HUDEP-2 (cell line): Measurements from ENCODE around the gene ITFG1.

Experiments
- DNase-seq, 76 experiments: peaks; one replicate each; lab custom pipeline; 2025; ENCODE audit not compliant: unreplicated experiment in 76 of 76; lab: John Stamatoyannopoulos, UW

The ITFG1 gene

DNA sequence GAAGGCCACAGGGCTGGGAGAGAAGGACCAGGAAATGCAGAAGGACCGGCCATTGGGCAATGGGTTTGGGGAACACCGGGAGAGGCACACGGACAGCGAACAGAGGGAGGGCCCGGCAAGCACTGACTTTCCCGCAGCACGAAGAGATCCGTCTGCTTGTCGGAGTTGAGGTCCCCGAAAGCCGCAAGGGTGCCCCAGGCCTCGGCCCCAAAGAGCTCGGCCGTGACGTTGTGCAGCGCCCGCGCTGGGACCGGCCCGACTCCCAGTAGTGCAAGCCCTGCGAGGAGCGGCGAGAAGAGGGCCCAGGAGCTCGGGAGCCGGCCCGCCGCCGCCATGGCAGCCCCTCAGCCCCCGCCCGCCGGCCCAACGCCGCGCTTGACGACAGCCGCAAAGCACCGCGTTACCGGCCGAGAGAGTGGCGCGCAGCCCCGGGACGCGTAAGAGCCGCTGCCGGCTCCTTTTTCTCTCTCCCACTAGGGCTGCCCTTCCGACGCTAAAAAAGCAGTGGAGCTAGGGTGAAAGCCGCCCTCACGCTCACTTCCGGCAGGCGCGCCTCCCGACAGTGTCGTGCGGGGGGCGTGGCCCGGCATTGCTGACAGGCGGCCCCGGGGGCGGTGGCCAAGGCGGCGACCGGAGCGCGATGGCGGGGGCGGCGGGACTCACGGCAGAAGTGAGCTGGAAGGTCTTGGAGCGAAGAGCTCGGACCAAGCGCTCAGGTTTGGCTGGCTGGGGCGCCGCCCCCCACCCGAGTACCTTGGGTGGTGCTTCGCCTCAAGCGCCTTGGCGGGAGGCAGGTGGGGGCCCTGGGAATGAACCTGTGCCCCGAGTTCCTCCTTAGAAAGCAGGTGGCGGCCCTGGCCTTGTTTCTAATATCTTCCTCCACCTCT lies at the start of gene ITFG1, which contains the start of gene PHKB:
Gene ITFG1, minus strand, starts transcription at position 353 of the 887 bp plus-strand sequence. Its CDS starts 18 bp downstream, at position 335.
Gene PHKB, plus strand, starts transcription at position 621 of the 887 bp plus-strand sequence. Its CDS starts 20 bp downstream, at position 641.
- DNase-seq, result peak in 75 of 76 experiments; percentile 23 to 93 (median 82)

DNA sequence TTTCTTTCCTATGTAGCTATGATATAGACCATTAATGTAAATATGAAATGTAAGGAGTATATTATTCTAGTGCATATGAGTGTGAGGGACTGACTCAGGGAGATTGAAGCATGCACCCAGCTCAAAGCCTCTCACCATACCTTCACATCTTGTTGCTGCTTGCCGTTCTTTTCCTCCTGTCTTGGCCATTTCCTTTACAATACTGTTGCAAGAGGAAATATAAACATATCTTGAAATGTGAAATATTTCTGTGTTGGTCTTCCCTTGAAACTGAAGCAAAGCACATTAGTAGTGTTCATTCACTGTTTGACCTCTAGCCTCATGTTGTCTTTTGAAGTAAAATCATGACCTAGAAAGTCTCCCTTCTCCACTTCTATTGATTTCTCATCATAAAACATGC lies 46.8 kb upstream of the ITFG1 start:
- no peak for DNase-seq

DNA sequence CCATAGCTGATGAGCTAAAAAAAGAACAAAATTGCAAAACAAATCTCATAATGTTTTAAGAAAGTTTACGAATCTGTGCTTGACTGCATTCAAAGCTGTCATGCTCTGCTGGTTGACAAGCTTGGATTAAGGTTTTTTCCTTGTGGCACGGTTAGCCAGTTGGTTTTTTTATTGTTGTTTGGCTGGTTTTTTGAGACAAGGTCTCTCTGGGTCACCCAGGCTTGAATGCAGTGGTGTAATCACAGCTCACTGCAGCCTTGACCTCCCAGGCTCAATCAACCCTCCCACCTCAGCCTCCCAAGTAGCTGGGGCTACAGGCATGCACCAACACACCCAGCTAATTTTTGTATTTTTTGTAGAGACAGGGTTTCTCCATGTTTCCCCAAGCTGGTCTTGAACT lies 45.9 kb upstream of the ITFG1 start:
- DNase-seq, result no peak

DNA sequence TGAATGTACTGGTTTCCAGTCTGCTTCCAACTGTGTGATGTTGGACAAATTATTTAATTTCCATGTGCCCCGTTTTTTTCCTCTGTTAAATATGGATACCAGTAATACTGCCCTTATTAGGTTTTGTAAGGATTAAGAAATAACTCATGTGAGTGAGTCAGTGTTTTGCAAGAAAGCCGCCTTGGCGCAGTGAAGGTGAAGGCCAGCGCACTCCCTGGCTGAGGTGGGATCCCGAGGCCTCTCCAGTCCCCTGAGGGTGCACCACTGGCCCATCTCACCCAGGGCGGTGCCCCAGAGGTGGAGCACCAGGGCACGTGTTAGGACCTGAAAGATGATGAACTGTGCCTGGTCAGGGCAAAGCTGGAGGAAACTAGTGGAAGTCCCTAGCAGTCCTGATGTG lies 43.7 kb upstream of the ITFG1 start:
- DNase-seq, result no peak

DNA sequence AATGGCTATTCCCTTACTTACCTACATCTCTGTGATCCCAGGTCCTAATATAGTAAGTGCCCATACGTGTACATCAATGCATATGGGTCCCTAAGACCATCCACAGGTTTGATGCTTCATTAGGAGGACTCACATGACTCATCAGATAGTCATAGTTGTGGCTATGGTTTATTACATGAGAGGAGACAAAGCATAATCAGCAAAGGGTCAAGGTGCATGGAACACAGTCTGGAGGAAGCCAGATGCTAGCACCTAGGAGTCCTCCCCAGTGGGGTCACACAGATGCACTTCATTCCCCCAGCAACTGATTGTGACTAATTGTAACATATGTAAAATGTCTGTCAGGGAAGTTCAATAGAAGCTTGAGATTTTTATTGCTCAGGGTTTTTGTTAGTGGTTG lies 43.1 kb upstream of the ITFG1 start:
- DNase-seq, result no peak

DNA sequence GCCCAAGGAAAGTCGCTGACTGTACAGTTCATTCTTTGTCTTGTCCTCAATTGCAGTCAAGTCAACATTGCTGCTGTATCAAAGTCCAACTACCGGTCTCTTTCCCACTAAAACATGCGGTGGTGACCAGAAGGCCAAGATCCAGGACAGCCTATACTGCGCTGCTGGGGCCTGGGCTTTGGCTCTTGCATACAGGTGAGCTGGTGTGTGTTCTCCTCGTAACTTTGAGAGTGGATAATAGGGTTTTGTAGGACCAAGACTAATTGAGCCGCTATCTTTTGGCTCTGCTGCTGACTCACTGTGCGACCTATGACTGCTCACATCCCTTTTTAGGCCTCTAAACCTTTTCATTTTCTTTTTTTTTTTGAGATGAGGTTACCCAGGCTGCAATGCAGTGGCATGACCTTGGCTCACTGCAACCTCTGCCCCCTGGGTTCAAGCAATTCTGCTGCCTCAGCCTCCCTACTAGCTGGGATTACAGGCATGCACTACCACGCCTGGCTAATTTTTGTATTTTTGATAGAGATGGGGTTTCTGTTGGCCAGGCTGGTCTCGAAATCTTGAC lies 38.9 kb upstream of the ITFG1 start:
- no peak for DNase-seq

DNA sequence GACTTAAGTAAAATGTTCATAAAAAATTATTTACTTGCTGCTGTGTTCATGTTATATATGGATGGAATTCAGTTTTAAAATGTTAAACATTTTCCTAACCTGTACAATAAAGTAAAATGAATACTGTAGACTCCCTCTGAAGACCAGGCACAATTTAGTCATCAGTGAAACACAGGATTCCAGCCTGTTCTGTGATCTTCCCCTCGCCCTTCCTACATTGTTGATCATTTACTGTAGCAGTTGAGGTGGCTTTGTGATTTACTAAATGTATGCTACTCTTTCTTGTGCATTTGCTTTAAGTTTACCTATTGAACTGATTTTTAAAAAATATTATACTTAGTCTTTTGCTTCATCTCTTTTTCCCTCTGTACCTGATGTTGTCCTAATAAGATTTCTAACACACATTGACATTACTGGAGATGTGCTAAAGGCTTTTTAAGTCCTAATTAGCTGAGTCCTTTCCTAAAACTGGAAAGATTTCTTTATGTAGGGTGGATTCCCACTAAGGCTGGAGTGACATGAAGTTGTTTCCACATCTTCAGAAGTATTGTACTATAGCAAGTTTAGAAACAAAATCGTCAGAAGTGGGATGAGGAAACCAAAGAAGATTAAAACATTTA lies 38.3 kb upstream of the ITFG1 start:
- DNase-seq, result no peak

DNA sequence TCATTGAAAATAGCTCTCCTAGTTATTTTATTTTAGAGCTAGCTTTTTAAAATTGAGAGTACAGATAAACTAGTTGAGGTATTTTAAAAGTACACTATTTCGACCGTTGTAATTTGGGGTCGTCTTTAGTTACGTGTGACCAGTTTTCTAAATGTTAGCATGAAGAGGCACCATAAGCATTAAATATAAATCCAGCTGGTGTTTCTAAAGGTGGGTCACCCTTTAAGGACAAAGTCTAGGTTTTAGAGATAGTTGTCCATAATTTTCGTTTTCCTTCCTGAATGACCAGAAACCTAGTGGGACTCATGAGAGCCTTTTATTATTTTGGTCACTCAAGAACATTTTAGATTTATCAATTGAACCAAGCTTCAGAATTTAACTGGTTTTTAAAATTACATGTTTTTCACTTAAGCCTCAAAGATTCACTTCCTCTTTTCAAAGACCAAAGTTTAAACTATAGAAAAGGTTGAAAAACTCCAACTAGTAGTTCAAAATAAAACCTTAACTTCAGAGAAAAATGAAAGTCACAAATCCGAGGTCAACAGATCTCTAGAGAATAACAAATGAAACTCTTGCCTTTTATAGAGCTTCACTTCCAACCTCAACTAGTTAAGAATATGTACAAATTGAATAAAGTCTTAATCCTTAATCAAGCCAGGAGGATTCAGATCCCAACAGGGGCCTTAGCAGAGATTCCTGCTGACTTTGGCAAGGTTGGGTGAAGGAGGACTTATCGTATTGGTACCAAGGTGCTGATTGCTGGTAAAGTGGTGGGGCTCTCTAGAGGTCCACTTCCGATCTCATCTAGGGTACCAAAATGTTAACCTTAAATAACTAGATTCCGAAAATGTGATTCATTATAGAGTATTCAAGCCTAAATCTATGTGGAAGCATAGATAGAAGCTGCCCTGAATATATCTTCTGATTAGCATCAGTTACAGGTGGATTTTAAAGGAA lies 32.8 kb upstream of the ITFG1 start:
- DNase-seq, result no peak

DNA sequence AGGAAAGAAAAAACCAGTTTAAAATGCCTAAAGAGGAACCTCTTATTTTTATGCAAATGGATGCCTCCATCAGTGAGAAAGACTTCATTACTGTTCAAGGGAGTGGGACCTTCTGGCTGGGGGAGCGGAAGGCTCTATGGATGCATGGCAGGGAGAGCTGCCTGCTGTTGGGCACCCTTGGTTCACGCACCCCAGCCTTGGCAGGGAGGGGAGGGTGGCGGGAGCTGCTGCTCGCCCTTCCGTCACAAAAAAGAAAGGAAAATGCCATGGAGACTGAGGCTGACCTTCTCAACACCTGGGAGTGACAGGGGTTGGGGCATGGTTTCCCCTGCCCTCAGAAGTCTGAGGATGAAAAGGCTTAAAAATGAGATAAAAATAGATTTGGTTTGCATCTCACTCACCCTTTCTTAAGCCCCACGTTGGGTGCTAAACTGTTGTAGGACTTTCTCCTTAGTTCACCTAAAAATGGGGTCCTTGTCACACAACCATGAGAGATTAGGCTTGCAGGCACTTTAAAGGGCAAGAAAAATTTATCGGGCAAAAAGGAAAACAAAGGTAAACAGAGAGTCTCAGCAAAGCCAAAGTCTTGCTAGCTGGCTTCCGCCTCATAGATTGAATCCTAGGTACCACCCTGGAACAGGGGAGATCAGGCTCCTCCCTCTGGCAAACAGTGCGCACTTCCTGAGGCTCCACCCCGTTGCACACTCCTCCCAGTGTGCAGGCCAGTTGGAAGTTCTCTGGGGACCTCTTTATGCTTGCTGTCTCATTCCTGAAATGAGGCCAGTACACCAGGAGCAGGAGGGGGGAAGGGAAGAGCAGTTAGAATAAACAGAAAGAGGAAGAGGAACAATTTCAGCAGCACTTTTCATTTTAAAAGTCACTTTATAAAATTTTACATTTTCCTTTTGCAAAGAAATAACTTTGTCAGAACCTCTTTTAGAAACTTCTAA lies 31.8 kb upstream of the ITFG1 start:
- peak in 5 of 76 experiments; percentile 4 to 32 (median 10) for DNase-seq

DNA sequence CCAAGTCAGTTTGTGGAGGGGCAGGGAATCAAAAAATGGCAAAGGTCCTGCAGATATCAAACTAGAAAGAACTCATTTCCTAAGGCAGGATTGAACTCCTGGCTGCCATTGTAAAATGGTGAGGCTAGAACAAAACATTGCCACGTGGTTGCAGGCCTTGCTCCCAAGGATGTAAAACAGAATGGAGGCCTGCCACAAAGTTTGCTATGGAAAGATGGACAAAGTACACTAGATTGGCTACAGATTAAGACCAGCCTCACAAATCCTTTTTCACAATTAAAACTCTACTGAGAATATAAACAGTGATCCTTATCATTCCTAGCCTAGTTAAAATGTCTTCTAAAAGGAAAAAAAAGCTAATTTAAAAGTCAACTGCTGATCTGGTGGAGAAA lies 31.2 kb upstream of the ITFG1 start:
- no peak for DNase-seq

DNA sequence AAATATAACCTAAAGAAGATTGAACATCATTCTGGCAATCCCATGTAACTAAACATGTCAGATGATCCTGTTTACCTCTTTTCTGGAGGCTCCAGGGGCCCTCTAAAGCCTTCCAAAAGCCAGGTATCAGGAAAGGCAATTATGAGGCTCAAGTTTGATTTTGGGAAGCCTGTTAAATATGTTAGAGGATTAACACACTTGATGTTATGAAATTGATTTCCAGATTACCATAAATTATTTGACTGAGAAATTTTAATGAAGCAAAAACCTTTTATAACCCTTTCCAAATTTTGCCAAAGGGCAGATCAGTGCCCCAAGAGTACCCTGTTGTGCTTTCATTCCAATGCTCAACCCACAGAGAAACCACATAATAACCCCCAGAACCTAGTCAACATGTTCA lies 29.6 kb upstream of the ITFG1 start:
- no peak for DNase-seq

DNA sequence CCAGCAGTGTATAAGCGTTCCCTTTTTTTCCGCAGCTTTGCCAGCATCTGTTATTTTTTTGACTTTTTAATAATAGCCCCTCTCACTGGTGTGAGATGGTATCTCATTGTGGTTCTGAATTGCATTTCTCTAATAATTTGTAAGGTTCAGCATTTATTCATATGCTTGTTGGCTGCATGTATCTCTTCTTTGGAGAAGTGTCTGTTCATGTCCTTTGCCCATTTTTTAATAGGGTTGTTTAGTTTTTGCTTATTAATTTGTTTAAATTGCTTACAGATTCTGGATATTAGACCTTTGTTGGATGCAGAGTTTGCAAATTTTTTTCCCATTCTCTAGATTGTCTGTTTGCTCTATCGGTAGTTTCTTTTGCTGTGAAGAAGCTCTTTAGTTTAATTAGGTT lies 27.2 kb upstream of the ITFG1 start:
- no peak for DNase-seq

DNA sequence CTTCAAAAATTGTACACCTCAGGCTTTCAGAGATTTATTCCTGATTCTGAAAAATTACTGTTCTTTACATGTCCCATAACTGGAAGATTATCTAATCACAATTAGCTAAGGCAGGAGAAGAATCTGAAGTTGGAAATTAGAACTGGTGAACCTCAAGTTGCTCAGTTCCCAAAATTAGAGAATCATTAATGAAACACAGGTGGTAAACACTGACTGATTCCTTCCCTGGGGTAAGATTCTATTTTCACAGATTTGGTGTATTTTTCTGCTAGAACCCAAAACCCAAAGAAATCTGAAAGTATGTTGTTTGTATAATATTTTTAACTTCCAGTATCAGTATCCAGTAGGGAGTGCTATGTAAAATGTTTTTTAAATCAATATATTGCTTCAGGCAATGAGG lies 26.0 kb upstream of the ITFG1 start:
- no peak for DNase-seq

DNA sequence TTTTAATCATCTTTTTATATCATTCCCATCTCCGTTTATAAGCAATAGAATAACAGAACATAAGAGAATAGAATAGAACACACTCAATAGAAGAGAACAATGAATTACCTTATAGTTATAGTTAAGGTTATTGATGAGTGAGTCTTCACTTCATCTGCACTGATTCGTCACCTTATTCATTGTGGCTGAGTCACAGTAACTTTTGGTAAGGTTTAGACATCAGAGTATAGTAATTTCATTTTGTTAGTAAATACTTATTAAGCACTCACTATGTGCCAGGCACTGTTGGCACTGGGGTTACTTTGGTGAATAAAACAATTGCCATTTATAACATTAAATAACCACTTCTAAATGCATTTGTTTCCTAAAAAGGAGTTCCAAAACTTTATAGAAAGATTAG lies 22.8 kb upstream of the ITFG1 start:
- no peak for DNase-seq

DNA sequence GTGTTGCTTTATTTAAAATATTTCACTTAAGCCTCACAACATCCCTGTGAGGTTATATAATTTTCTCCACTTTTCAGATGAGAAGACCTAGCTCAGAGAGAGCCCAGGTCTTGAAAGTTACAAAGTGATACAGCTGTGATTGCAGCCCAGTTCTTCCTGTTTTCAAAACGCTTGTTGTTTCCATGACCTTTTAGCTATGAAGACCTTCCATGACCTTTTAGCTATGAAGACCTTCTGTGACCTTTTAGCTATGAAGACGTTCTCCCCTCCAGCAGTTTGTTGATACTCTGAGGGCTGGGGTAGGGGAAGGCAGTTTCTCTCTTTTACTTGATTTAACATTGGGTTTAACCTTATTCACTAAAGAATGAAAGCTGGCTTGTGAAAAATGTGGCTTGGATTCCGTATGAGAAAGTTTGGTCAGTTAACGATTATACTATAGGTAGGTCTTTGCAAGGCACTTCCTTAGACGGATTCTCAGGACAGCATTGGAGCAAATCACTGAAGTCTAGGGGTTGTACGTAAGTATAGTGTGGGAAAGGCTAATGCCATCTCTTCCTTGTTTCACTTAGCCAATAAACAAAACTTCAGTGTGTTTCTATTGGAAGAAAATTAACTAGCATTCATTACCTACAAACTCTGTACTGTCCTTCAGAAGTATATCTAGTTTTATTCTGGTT lies 21.0 kb upstream of the ITFG1 start:
- no peak for DNase-seq

DNA sequence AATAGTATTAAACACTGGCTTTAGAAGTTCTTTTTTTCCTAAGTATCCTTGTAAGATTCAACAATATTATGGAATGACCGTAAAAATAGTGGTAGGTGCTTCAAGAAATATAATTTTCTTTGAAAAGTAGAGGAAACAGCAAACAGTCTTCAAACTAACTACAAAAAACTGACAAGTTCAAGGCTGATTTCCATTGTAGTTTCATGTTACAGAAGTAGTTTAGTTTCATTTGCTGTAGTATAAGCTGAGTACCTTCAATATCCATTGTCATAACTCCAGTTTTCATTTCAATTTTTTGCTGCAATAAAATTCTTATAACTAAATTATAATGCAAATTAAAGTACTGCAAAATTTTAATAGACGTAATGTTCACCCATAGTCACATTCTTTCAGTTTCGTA lies 19.5 kb upstream of the ITFG1 start:
- DNase-seq, result no peak

DNA sequence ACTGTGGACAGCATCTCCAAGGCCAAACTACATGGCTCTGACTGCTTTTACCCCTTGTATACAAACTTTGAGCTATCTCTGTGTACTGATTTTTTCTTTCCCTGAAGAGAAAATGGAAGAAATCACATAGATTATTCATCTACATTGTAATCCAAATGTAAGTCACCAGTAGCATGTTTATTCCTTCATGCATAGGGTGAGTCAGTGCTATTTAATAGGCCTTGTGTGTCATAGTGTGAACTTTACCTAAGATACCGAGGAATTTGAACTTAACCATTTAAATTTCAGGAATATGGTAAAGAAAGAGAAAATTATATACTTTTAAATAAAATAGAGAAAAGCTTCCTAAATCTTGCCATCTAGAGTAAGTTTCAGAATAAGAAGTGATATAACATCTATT lies 16.8 kb upstream of the ITFG1 start:
- no peak for DNase-seq

DNA sequence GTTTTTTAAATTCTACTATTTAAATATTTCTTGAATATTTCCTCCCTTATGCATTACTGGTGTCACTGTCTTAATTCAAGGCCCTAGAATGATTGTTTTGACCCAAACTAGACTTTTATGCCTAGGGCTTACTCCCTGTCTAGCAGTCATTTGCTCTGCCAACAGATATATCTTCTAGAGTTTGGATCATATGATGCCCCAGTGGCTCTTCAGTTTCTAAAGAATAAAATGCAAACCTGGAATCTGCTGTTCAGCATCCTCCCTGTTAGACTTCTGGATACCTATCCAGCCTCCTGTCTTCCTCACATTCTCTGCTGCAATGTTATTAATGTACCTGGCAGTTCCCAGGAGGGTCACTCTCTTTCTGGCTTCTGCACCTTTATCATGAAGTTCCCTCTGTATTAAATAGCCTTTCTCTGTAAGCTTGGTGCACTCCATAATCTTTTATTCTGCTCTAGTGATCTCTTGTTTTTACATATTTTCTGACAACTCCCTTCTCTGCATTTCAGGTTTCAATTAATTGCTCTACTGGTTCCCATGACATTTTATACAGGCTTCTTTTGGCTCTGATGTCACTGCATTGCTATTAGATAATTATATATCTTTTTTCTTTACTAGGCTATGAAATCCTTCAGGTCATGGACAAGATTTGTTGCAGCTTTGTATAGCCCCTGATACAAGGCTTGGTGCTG lies 15.9 kb upstream of the ITFG1 start:
- DNase-seq, result no peak
